HEK293 (cell line): ENCODE results near the gene ZNF451.

Experiments used
- GLIS1 ChIP-seq: fragments of 450-650 bp; formaldehyde crosslinking; IDR thresholded peaks from 2 replicates; pipeline ENCODE4 v1.5.1; 2016; ENCODE audit warnings: missing biosample characterization, missing genetic modification characterization
- HIC1 ChIP-seq: fragments of 450-650 bp; formaldehyde crosslinking; IDR thresholded peaks from 2 replicates; pipeline ENCODE4 v1.5.1; 2016; ENCODE audit warnings: missing biosample characterization, missing genetic modification characterization
- OVOL3 ChIP-seq: fragments of 450-650 bp; formaldehyde crosslinking; IDR thresholded peaks from 2 replicates; pipeline ENCODE4 v1.5.1; 2016; ENCODE audit warnings: missing biosample characterization, missing genetic modification characterization
- REPIN1 ChIP-seq: fragments of 450-650 bp; formaldehyde crosslinking; IDR thresholded peaks from 2 replicates; pipeline ENCODE4 v1.5.1; 2017; ENCODE audit warnings: missing biosample characterization, missing genetic modification characterization, low read depth
- YY1 ChIP-seq: fragments of 450-650 bp; formaldehyde crosslinking; IDR thresholded peaks from 2 replicates; pipeline ENCODE4 v1.5.1; 2018; ENCODE audit warnings: missing biosample characterization, missing genetic modification characterization
- ZBTB20 ChIP-seq: fragments of 450-650 bp; formaldehyde crosslinking; IDR thresholded peaks from 2 replicates; pipeline ENCODE4 v1.5.1; 2016; ENCODE audit warnings: missing biosample characterization, missing genetic modification characterization
- ZBTB44 ChIP-seq: fragments of 450-650 bp; IDR thresholded peaks from 2 replicates; pipeline ENCODE4 v1.5.1; 2018; ENCODE audit warnings: missing biosample characterization, mild to moderate bottlenecking, missing genetic modification characterization
- ZBTB48 ChIP-seq: fragments of 450-650 bp; formaldehyde crosslinking; IDR thresholded peaks from 2 replicates; pipeline ENCODE4 v1.5.1; 2016; ENCODE audit warnings: missing biosample characterization, missing genetic modification characterization
- ZFHX2 ChIP-seq: fragments of 450-650 bp; formaldehyde crosslinking; conservative IDR thresholded peaks from 2 replicates; pipeline ENCODE4 v1.5.1; 2016; ENCODE audit warnings: missing biosample characterization, missing genetic modification characterization
- ZFP41 ChIP-seq: fragments of 450-650 bp; formaldehyde crosslinking; IDR thresholded peaks from 2 replicates; pipeline ENCODE4 v1.5.1; 2016; ENCODE audit warnings: missing biosample characterization, missing genetic modification characterization, borderline replicate concordance
- ZIC2 ChIP-seq: fragments of 450-650 bp; formaldehyde crosslinking; IDR thresholded peaks from 2 replicates; pipeline ENCODE4 v1.5.1; 2016; ENCODE audit warnings: missing biosample characterization, missing genetic modification characterization
- ZNF114 ChIP-seq: fragments of 450-650 bp; formaldehyde crosslinking; IDR thresholded peaks from 2 replicates; pipeline ENCODE4 v1.5.0; 2017; ENCODE audit warnings: missing biosample characterization, missing genetic modification characterization
- ZNF174 ChIP-seq: fragments of 450-650 bp; formaldehyde crosslinking; IDR thresholded peaks from 2 replicates; pipeline ENCODE4 v1.5.0; 2017; ENCODE audit warnings: missing biosample characterization, mild to moderate bottlenecking, missing genetic modification characterization
- ZNF19 ChIP-seq: fragments of 450-650 bp; formaldehyde crosslinking; IDR thresholded peaks from 2 replicates; pipeline ENCODE4; 2016; ENCODE audit warnings: missing biosample characterization, missing genetic modification characterization, low read depth
- ZNF2 ChIP-seq: fragments of 450-650 bp; formaldehyde crosslinking; IDR thresholded peaks from 2 replicates; pipeline ENCODE4 v1.5.1; 2016; ENCODE audit warnings: missing biosample characterization, missing genetic modification characterization
- ZNF324 ChIP-seq: fragments of 450-650 bp; formaldehyde crosslinking; IDR thresholded peaks from 2 replicates; pipeline ENCODE4 v1.5.1; 2016; ENCODE audit warnings: missing biosample characterization, missing genetic modification characterization
- ZNF366 ChIP-seq: fragments of 450-650 bp; formaldehyde crosslinking; conservative IDR thresholded peaks from 2 replicates; pipeline ENCODE4 v1.5.1; 2016; ENCODE audit warnings: missing biosample characterization, missing genetic modification characterization
- ZNF37A ChIP-seq: fragments of 450-650 bp; IDR thresholded peaks from 2 replicates; pipeline ENCODE4 v1.5.1; 2018; ENCODE audit warnings: missing biosample characterization, missing genetic modification characterization
- ZNF521 ChIP-seq: fragments of 450-650 bp; formaldehyde crosslinking; IDR thresholded peaks from 2 replicates; pipeline ENCODE4 v1.5.1; 2017; ENCODE audit warnings: missing biosample characterization, mild to moderate bottlenecking, missing genetic modification characterization
- ZNF596 ChIP-seq: fragments of 450-650 bp; IDR thresholded peaks from 2 replicates; pipeline ENCODE4 v1.5.0; 2018; ENCODE audit warnings: missing biosample characterization, mild to moderate bottlenecking, missing genetic modification characterization, moderate library complexity
- ZNF610 ChIP-seq: fragments of 450-650 bp; formaldehyde crosslinking; IDR thresholded peaks from 2 replicates; pipeline ENCODE4 v1.5.1; 2016; ENCODE audit warnings: missing biosample characterization, missing genetic modification characterization, borderline replicate concordance
- ZNF654 ChIP-seq: fragments of 450-650 bp; formaldehyde crosslinking; IDR thresholded peaks from 2 replicates; pipeline ENCODE4 v1.5.1; 2016; ENCODE audit warnings: low read depth, missing biosample characterization, missing genetic modification characterization
- ZNF670 ChIP-seq: fragments of 450-650 bp; formaldehyde crosslinking; IDR thresholded peaks from 2 replicates; pipeline ENCODE4 v1.5.1; 2016; ENCODE audit warnings: missing biosample characterization, missing genetic modification characterization, low read depth
- ZNF692 ChIP-seq: fragments of 450-650 bp; formaldehyde crosslinking; IDR thresholded peaks from 2 replicates; pipeline ENCODE4 v1.5.1; 2016; ENCODE audit warnings: missing biosample characterization, missing genetic modification characterization
- ZNF701 ChIP-seq: fragments of 450-650 bp; formaldehyde crosslinking; IDR thresholded peaks from 2 replicates; pipeline ENCODE4 v1.5.1; 2016; ENCODE audit warnings: missing biosample characterization, missing genetic modification characterization
- ZNF704 ChIP-seq: fragments of 450-650 bp; formaldehyde crosslinking; IDR thresholded peaks from 2 replicates; pipeline ENCODE4 v1.5.1; 2016; ENCODE audit warnings: missing biosample characterization, missing genetic modification characterization
- ZSCAN23 ChIP-seq: fragments of 450-650 bp; formaldehyde crosslinking; IDR thresholded peaks from 2 replicates; pipeline ENCODE4 v1.5.1; 2016; ENCODE audit warnings: missing biosample characterization, missing genetic modification characterization
- TF ChIP-seq, protein P1 (sequence below): fragments of 450-650 bp; formaldehyde crosslinking; IDR thresholded peaks from 2 replicates; pipeline ENCODE4 v1.5.1; 2017; ENCODE audit warnings: missing biosample characterization, mild to moderate bottlenecking, missing genetic modification characterization, moderate library complexity
- TF ChIP-seq, protein P2 (sequence below): fragments of 450-650 bp; formaldehyde crosslinking; IDR thresholded peaks from 2 replicates; pipeline ENCODE4 v1.5.1; 2016; ENCODE audit warnings: missing biosample characterization, missing genetic modification characterization

ZNF451 gene

DNA sequence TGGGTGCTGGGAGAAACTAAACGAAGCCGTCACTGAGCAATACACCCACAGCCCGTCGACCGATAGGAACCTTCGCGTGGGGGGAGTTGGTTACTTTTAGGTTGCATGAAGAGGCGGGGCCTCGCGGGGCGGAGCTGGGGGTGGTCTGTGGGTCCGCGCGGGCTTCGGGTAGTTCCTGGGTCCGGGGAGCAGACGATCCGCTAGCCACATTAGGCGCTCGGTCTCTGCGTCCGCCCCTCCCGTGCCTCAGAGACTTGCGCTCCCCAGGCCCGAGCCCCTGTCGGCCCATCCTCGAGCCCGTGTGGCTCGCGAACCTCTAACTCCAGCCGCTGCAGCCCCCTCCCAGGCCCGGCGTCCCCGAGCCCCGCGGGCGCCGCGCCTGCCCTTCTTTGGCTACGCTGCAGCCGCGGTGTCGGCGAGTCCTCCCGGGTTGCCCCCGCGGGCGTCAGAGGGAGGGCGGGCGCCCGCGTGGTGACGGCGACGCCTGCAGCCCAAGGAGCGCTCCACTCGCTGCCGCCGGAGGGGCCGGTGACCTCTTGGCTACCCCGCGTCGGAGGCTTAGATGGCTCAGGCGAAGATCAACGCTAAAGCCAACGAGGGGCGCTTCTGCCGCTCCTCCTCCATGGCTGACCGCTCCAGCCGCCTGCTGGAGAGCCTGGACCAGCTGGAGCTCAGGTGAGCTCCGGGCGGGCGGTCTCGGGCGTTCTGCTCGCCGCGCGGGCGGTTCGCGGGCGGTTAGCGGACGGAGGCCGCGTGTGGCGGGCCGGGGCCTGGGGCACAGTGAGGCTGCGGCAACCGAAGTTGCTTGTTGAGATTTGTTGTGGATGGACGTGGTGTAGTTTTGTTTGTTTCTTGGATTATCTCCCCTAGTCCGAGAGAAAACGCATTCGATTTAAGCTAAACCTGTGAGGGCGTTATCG is 82.4 kb downstream of the ZNF451 start, which contains the start of gene BAG2 (continued):
- TF ChIP-seq YY1 (tag by site-specific recombination) = peak; percentile 19; the same call in 1 of the 2 replicates
- no peak for TF ChIP-seq ZSCAN23 (tag by site-specific recombination)
- no peak for TF ChIP-seq OVOL3 (tag by site-specific recombination)
- TF ChIP-seq ZNF701 = no peak
- peak; percentile 71 for TF ChIP-seq GLIS1 (tag by site-specific recombination)
- TF ChIP-seq, protein P1, sequence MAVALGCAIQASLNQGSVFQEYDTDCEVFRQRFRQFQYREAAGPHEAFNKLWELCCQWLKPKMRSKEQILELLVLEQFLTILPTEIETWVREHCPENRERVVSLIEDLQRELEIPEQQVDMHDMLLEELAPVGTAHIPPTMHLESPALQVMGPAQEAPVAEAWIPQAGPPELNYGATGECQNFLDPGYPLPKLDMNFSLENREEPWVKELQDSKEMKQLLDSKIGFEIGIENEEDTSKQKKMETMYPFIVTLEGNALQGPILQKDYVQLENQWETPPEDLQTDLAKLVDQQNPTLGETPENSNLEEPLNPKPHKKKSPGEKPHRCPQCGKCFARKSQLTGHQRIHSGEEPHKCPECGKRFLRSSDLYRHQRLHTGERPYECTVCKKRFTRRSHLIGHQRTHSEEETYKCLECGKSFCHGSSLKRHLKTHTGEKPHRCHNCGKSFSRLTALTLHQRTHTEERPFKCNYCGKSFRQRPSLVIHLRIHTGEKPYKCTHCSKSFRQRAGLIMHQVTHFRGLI (tag by site-specific recombination) = peak; percentile 8; the same call in 1 of the 2 replicates
- no peak for TF ChIP-seq ZNF19
- TF ChIP-seq ZIC2 = peak; percentile 63
- no peak for TF ChIP-seq ZNF37A (tag by site-specific recombination)
- no peak for TF ChIP-seq ZNF366 (tag by site-specific recombination)
- no peak for TF ChIP-seq ZNF654 (tag by site-specific recombination)
- 0 out of 2 replicates have a peak, but pooled peaks have one; percentile 29 for TF ChIP-seq ZNF596
- TF ChIP-seq REPIN1 = no peak
- TF ChIP-seq HIC1 (tag by site-specific recombination) = peak; percentile 57; the same call in 1 of the 2 replicates
- no peak for TF ChIP-seq ZNF670 (tag by site-specific recombination)
- TF ChIP-seq ZNF174 (tag by site-specific recombination) = no peak
- no peak for TF ChIP-seq ZBTB44 (tag by site-specific recombination)
- no peak for TF ChIP-seq ZNF324
- peak; percentile 85 for TF ChIP-seq ZNF692 (tag by site-specific recombination)
- no peak for TF ChIP-seq ZNF704 (tag by site-specific recombination)
- TF ChIP-seq ZBTB48 = no peak
- TF ChIP-seq, protein P2, sequence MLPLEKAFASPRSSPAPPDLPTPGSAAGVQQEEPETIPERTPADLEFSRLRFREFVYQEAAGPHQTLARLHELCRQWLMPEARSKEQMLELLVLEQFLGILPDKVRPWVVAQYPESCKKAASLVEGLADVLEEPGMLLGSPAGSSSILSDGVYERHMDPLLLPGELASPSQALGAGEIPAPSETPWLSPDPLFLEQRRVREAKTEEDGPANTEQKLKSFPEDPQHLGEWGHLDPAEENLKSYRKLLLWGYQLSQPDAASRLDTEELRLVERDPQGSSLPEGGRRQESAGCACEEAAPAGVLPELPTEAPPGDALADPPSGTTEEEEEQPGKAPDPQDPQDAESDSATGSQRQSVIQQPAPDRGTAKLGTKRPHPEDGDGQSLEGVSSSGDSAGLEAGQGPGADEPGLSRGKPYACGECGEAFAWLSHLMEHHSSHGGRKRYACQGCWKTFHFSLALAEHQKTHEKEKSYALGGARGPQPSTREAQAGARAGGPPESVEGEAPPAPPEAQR (tag by site-specific recombination) = no peak
- peak; percentile 96 for TF ChIP-seq ZBTB20
- TF ChIP-seq ZNF2 (tag by site-specific recombination) = no peak; the same call in 1 of the 2 replicates
- no peak for TF ChIP-seq ZNF521 (tag by site-specific recombination)
- no peak for TF ChIP-seq ZNF114 (tag by site-specific recombination)
- TF ChIP-seq ZFHX2 (tag by site-specific recombination) = peak; percentile 89
- no peak for TF ChIP-seq ZFP41 (tag by site-specific recombination)
- peak; percentile 88 for TF ChIP-seq ZNF610
